NCI-H524 treated with DMSO at 0.1 percent for 48 hours (cell line): Measurements from ENCODE around the gene CHKA.

Experiments
- DNase-seq: peaks from one replicate; lab custom pipeline; 2025; lab: John Stamatoyannopoulos, UW

The CHKA gene

DNA sequence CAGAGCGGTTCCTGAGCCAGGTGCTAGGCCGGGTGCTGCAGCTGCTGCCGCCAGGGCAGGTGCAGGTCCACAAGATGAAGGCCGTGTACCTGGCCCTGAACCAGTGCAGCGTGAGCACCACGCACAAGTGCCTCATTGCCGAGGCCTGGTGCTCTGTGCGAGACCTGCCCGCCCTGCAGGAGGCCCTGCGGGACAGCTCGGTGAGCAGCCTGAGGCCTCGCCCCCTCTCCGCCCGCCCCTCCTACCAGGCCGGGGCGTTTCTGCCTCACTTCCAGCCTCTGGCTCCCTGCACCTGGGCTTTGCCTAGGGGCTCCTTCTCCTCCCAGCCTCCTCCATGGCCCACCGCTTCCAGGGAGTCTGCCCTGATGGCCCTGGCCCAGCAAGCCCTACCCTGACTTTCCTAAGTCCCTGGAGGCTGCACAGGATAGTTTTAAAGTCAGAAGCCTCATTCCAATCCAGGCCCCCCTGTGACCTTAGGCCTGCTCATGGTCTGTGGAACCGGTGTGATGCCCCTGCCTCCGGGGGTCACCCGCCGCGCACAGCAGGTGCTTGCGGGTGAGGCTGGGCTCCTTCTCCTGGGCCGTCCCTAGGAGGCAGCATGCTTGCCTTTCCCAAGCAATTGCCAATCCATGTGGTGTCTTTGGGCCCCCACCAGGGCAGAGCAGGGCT lies 76.9 kb downstream of the CHKA start:
- no peak for DNase-seq

DNA sequence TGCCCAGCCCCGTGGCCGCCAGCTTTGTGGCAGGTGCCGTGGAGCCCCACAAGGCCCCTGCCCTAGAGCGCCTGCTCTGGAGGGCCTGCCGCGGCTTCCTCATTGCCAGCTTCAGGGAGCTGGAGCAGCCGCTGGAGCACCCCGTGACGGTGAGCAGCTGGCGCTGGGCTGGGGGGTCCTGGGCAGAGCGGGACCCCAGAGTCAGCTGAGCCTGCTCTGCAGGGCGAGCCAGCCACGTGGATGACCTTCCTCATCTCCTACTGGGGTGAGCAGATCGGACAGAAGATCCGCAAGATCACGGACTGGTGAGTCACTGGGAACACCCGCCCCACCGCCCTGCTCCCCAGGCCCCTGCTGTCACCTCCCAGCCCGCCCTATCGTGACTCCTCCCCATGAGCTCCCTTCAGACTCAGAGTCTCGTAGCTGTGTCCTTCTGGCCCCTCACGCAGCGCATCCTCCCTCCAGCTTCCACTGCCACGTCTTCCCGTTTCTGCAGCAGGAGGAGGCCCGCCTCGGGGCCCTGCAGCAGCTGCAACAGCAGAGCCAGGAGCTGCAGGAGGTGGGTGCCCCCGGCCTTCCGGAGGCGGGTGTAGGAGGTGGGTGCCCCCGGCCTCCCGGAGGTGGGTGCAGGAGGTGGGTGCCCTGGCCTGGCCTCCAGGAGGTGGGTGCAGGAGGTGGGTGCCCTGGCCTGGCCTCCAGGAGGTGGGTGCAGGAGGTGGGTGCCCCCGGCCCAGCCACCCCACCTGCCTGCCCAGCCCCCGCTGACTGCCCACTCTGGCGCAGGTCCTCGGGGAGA lies 77.6 kb downstream of the CHKA start:
- DNase-seq: no peak

DNA sequence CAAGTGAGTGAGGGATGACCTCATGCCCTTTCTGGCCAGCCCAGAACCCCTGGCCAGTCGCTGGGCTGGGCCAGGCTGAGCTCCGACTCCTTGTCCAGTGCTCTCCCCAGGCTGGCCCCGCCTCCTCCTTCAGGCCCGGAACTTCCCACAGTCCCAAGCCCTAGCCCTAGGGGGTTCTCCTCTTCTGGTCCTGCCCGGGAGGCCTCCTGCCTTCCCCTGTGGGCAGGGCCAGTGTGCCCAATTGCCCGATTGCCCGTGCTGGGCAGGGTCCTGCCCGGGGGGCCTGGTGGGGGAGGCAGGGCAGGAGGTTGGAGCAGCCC lies 78.2 kb downstream of the CHKA start:
- DNase-seq: no peak

DNA sequence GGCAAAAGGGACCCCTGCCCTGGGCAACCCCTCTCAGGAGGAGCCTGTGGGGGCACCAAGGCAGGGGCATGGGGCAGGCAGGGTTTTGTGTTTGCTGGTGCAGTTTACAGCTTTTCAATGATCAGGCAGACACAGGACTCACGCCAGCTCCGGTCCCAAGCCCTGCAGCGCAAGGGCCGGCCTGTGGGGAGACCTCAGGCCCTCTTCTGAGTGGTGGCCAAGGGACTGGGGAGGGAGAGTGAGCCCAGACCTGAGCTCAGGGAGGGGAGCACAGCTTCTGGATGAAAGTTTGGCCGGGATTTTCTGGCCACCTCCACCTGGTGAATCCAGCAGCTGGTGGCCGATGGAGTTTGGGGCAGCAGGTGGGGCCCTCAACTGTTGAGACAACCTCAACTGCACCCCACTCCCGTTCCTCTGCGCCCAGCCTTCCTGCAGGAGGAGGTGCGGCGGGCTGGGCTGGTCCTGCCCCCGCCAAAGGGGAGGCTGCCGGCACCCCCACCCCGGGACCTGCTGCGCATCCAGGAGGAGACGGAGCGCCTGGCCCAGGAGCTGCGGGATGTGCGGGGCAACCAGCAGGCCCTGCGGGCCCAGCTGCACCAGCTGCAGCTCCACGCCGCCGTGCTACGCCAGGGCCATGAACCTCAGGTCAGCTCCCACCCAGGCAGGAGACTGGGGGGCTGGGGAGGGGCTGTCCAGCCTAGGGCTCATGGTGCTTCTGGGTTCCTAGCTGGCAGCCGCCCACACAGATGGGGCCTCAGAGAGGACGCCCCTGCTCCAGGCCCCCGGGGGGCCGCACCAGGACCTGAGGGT lies 78.8 kb downstream of the CHKA start:
- DNase-seq: no peak

DNA sequence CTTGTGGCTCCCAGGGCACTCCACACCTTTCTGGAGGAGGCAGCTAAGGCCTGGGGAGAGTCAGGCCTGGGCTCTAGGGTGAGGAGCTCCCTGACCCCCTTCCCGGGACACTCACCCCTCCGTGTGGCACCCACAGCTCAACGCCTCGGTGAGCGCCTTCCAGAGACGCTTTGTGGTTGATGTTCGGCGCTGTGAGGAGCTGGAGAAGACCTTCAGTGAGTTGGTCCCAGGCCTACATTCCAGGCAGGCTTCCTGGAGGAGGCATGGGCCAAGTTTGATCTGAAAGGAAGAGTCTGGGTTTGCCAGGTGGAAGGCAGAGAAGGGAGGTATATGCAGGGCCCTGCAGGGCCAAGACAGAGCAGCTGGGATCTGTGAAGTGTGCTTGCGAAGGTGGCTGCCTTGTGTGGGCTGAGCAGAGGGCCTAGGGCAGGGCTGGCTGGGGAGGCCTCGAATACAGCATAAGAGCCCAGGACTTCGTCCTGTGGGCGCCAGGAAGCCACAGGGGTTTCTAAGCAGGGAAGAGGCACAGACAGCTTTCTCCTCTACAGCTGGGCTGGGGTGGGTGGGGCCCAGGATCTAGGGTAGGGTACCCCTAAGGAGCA lies 79.5 kb downstream of the CHKA start:
- DNase-seq: no peak

DNA sequence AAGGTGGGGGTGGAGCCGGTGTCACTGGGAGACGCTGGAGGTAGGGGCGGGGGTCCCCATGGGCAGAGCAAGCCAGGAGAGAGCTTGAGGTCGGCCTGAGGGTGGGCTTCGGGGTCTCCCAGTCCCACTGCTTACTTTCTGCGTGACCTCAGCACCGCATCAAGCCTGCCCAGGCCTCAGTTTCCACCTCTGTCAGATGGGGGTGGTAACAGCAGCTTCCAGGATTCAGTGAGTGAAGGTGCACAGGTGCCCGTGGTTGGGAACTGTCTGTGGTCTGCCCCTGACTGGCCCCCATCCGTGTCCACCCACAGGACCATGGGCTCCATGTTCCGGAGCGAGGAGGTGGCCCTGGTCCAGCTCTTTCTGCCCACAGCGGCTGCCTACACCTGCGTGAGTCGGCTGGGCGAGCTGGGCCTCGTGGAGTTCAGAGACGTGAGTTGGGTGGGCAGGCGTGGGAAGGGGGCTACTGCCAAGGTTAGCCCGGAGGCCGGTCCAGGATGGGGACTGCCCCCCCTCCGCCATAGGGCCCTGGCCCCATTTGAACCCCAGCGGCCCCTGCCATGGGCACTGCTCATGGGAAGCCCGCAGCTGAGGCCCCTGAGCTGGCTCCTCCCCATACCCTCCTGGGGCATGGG lies 80.1 kb downstream of the CHKA start:
- DNase-seq: no peak

DNA sequence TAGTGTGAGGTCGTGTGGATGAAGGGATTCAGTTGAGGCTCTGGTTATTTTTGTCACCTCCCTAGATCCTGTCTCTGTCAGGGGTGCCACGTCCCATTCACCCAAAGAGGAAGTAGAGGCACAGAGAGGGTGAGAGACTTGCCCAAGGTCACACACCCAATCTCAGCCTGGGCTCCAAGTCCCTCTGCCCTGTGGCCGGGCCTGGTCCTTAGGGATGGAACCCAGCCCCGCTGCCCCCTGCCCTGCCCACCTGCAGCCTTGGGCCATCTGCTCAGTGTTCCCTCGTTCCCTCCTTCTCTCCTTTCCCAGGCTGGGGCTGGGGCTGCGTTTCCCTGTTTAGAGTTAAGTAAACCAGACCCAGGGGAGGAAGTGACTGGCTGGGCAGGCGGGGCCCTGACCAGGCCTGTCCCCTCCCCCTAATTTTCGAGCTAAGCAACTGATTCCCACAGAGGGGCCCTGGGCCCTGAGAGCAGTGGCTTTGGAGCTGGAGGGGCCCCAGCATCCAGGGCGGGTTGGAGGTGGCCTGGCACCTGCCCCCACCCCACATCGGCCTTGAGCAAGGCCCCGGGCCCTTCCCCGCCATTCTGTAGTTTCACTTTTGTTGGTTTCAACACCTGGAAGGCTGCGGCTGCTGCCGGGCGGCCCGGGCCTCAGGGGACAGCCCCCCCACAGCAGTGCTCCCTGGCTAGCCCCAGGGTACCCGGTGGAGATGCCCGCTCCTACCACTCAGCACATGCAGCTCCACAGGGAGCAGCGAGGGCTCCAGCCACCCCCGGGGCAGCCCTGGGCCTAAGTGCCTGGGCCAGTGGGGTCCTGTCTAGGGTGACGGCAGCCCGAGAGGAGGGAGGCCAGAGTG lies 80.9 kb downstream of the CHKA start:
- DNase-seq: peak; percentile 3

DNA sequence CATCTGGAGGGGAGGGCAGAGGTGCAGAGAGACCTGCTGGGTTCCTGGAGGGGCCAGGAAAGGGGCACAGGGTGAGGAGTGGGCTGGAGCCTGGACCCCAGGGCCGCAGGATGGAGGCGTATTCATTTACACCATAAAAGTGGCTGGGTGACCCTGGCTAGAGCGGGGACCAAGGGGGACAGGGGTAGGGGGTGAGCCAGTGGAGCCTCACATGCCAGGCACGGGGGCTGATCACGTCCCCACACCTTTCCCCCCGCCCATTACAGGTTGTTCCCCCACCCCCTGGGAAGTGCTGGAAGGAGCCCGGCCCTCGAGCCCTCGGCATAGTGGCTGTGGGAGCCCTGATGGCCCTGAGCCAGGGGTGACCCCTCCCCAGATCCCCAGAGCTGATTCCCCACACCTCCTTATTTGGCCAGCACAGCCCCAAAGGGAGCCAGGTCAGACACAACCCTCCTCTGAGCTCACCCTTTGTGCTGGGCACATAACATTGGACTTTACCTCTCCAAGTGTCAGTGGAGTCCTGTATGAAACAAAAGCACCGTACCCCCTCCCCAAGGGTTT lies 81.6 kb downstream of the CHKA start:
- DNase-seq: no peak

DNA sequence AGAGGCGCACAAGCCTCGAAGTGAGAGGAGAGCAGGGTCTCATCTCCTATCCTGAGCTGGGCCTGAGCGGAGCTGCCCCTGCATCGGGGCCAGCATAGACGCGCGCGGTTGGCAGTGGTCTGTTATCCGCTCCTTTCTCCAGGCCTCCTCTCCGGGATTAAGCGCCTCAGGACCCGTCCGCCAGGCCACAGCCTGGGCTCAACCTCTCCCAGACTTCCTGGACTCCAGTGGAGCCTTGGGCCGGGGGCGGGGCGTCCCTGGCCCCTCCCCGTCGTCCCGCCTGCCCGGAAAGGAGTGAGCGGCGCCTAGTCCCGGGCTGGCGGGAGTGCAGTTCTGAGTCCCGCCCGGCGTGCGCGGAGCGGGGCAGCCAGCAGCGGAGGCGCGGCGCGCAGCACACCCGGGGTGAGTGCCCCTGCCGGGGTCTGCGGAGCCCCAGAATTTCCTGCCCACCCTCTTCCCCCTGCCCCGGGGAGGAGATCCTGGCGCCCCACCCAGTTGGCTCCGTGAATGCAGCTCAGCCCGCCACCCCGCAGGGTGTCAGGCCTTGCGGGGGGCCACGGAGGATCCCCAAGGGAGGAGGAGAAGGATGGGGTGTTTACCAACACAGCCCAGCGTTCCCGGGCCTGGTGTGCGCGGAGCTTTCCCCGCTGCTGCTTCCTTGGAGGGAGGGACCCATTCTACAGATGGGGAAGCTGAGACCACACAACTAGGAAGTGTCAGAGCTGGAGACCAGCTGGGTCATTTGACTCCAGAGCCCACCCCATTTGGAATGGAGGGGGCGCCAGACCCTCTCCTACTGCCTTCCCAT lies 82.3 kb downstream of the CHKA start, which contains the start of gene TCIRG1:
TCIRG1 (plus strand) TSS at position 308 of the 808 bp plus-strand sequence. CDS start 2,247 bp downstream, outside the sequence.
- DNase-seq: no peak

DNA sequence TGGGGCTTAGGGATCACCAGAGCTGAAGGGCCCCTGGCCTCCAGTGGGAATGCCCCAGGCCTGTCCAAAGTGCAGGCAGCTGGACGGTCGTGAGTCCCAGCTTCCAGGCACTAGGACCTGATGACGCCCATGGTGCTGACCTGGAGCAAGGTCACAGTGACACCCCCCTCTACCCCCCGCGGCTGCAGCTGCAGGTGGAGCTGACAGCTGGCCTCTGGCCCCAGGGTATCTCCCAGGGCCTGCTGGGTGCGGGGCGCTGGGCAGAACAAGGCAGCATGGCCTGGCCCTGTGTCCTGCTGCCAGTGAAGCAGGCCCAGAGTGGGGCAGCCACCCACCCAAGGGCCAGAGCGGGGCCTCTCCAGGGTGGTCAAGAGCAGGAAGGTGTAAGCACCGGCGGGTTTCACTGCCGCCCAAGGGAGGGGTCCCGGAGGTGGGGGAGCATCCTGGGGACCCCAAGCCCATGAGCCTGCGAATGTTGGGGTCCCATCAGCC lies 82.9 kb downstream of the CHKA start:
- no peak for DNase-seq

DNA sequence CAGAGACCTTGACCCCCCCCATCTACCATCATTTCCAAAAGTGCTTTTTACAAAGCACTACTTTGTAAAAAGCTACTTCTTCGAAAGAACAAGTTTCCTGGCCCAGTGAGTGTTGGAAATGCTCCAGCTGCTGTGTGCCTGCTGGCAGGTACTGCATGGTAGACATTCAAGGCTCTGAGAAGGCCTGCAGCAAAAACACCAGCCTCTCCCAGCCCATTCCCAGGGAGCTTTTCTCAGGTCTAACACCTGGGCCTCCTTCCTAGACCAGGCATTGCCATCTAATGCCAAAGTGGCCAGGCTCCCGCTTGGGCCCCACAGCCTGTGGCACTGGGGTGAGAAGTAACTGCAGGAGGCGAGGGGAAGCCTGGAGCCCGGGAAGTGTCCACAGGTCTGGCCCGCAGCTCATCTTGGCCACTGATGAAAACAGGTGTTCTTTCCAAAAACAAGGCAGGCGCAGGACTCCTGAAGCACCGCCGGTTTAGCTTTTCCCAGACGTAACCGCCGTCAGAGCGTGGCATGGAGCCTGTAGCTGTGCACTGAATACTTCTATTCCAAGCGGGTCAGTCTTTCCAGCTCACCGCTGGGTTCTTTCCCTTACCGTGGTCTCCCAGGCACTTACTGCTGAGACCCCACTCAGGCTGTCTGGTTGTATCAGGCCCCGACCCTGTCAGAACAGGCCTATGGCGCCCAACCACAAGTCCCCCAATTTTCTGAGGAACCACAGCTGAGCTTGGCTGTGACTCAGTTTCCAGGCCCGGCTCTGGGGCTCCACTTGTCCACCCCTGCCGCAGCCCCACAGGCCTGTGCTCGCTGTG lies 83.6 kb downstream of the CHKA start:
- no peak for DNase-seq

DNA sequence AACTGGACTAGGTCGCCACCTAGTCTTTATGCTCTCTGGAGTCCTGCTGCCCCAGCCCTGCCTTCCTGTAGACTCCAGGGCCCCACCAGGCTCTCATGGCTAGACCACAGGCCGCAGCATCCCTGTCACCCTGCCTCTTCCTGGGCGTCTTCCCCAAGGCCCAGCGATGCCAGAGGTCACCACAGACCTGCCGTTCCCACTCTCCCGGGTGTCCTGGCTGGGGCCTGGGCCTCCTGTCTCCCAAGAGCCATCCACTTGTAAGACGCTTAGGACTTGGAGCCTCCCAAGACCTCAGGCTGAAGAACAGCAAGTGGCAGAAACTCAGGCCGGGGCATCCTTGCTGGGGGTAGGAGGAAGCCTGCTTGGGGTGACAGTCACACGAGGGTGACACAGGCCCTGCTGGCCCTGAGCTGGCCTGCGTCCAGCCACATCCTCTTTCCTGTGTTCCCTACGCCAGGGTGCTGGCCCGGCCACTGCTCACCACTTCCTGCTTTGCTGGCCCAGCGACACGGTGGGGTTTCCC lies 84.4 kb downstream of the CHKA start:
- no peak for DNase-seq

DNA sequence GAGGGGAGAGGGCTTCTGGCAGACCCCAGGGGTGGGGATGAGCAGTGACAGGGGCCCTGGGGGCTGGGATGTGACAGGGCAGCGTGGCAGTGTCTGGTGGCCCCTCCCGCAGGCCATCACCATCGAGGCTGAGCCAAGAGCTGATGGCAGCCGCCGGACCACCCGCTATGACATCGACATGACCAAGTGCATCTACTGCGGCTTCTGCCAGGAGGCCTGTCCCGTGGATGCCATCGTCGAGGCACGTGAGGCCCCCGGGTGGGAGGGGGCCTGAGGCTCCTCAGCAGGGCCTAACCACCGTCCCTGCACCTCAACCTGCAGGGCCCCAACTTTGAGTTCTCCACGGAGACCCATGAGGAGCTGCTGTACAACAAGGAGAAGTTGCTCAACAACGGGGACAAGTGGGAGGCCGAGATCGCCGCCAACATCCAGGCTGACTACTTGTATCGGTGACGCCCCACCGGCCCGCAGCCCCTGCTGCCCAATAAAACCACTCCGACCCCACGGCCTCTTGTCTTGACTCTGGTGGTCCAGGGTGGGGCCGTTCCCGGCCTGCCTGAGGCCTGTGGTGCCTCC lies 85.0 kb downstream of the CHKA start:
- DNase-seq: no peak

DNA sequence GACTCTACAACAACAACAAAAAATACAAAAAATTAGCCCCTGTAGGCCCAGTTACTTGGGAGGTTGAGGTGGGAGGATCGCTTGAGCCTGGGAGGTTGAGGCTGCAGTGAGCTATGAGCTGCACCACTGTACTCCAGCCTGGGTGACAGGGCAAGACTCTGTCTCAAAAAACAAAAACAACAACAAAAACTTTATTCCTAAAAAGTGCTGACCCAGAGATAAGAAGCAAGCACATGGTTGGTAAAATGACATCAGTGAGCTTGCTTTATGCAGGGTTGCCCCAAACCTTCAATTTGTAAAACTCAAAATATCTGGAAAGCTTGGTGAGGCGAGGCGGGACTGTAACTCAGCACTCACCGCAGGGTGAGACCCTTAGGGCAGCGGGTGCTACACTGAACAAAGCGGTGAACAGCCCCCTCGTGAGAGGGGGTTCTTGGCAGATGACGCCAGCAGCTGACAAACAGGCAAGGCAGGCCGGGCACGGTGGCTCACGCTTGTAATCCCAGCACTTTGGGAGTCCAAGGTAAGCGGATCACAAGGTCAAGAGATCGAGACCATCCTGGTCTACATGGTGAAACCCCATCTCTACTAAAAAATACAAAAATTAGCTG lies 85.8 kb downstream of the CHKA start:
- no peak for DNase-seq

DNA sequence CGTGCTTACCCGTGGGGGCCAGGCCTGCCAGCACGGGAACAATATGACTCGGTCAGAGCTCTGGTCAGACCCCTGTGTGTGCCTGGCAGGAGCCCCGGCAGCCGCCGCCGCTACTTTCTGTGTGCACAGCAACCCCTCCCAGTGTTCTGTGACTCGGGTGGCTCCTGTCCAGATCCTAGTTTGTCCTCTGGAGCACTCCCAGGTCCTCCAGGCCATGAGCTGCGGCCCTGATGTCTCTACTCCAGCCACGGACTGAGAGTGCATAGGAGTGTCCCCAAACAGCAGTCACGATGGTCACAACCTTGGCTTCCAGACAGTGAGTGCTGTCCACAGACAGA lies 87.5 kb downstream of the CHKA start:
- DNase-seq: no peak

DNA sequence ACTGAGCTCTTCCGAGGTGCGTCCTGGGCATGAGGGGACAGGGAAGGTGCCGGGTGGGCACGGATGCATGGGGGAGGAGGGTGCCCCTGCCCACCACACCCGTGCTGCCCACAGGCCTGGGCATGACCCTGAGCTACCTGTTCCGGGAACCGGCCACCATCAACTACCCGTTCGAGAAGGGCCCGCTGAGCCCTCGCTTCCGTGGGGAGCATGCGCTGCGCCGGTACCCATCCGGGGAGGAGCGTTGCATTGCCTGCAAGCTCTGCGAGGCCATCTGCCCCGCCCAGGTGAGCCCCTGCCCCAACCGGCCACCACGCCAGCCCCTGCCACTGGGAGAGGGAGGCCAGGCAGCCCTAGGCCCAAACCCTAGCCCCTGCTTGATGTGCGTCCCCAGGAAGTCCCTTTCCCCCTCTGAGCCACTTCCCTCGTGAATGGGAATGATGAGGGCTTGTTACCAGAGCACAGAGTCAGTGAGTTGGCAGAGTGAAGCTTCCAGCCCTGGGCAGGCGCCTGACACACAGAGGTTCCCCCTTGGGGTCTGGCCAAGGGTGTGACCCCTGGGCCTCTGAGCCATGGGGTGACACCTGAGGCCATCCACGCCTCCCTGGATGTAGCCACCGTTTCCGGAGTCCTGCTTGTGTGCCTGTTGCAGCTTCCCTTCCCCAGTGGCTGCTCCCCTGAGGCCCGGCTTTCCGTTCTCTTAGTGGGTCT lies 88.0 kb downstream of the CHKA start:
- no peak for DNase-seq

DNA sequence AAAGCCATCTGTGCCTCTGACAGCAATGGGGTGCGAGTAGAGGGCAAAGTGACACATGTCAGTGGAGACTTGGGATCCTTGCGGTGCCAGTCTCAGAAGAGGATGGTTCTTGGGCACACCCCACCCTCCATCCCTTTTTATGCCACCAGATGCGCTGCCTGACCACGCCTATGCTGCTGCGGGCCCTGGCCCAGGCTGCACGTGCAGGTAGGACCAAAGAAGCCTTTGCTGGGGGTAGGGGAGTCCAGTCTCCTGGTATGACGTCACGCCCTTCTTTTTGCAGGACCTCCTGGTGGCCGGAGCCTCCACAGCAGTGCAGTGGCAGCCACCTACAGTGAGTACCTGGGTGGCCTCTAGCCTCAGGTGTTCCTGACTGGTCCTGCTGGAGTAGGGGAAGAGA lies 89.2 kb downstream of the CHKA start:
- DNase-seq: no peak
